ENCODE data around the gene ABCA13. TPM values are rescaled to one million over a fixed set of nuclear protein-coding genes. Genes with fewer than 3 reads are reported as not detected.
"Not testable (repeated sequence)": the region's sequence is repeated elsewhere in the genome, so short reads cannot be mapped to it uniquely, and the experiment has no call there.

Gene ABCA13
- total RNA-seq, 1 donor from 2014 or later = 0.44 TPM

DNA sequence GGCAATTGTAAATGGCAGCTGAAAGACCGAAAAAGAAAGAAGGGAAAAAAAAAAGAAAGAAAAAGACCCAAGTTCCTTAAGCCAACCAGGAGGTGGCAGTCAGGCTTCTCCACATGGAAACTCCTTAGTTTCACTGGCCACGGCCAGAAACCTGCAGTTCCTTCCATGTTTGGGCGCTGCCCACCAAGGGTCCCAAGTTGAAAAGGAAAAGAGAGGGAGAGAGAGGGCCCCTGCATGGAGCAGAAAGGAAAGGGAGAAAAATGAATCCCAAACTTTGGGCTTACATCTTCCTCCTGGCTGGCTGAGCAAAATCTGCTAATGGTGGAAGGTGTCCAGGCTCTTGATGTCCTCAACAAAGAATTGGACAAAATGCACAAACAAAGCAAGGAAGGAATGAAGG lies 31.8 kb upstream of the ABCA13 start:
- DNase-seq (ENCODE audit: low spot score) = no peak
- peaks cover 3% of the 10 kb centered on the region for H3K27me3 Mint-ChIP-seq (ENCODE audit: unreplicated experiment)
- H3K4me3 Mint-ChIP-seq (ENCODE audit: unreplicated experiment) = no peak overlapping the region
- H3K36me3 Mint-ChIP-seq (ENCODE audit: low read depth, unreplicated experiment) = no peaks in the 10 kb centered on the region
- H3K9me3 Mint-ChIP-seq (ENCODE audit: unreplicated experiment) = peaks cover 6% of the 10 kb centered on the region
- TF ChIP-seq, protein P1, sequence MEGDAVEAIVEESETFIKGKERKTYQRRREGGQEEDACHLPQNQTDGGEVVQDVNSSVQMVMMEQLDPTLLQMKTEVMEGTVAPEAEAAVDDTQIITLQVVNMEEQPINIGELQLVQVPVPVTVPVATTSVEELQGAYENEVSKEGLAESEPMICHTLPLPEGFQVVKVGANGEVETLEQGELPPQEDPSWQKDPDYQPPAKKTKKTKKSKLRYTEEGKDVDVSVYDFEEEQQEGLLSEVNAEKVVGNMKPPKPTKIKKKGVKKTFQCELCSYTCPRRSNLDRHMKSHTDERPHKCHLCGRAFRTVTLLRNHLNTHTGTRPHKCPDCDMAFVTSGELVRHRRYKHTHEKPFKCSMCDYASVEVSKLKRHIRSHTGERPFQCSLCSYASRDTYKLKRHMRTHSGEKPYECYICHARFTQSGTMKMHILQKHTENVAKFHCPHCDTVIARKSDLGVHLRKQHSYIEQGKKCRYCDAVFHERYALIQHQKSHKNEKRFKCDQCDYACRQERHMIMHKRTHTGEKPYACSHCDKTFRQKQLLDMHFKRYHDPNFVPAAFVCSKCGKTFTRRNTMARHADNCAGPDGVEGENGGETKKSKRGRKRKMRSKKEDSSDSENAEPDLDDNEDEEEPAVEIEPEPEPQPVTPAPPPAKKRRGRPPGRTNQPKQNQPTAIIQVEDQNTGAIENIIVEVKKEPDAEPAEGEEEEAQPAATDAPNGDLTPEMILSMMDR (IDR thresholded peaks at IDR 0.05; ENCODE audit: unreplicated experiment) = no peak
- no peak overlapping the region for H3K27ac Mint-ChIP-seq (ENCODE audit: unreplicated experiment)
- no peaks in the 10 kb centered on the region for H3K4me1 Mint-ChIP-seq (ENCODE audit: unreplicated experiment)

DNA sequence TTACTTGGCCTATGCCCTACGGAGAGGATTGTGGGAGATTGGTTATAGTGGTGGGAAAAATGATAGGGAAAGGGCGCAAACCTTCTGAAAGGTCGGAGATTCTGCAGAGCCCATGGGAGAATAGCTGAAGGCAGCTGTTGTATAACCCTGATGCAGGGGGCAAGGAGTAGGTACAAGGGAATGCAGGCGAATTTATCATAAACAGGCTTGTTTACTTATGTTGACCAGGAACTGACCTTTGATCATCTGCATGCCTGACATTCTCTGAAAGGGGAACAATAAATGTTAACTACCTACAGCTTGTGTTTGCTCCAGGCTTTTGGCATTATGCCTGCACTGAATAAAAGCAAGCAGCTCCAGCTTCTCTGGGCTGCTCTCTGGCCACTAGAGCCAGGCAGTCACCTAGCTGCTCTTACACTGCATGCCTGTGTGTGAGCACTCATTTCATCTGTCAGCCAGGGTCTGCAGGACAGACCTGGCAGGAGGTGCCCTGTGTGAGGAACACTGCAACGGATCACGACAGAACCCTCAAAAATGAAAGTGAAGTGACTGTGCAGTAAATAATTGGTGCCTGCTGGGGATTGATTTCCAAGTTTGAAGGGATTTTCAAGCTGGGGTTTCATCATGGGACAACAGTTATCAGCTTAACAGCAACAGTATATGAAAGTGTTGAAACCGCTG lies 31.1 kb upstream of the ABCA13 start:
- Mint-ChIP-seq H3K36me3 (ENCODE audit: low read depth, unreplicated experiment) (no peaks in the 10 kb centered on the region), H3K4me1 (ENCODE audit: unreplicated experiment) (peaks cover 2% of the 10 kb centered on the region), H3K4me3 (ENCODE audit: unreplicated experiment) (no peak overlapping the region), H3K27me3 (ENCODE audit: unreplicated experiment) (peaks cover 3% of the 10 kb centered on the region), H3K27ac (ENCODE audit: unreplicated experiment) (no peak overlapping the region), H3K9me3 (ENCODE audit: unreplicated experiment) (peaks cover 6% of the 10 kb centered on the region)
- DNase-seq (ENCODE audit: low spot score) = no peak
- TF ChIP-seq, protein P1 (IDR thresholded peaks at IDR 0.05; ENCODE audit: unreplicated experiment) = no peak

DNA sequence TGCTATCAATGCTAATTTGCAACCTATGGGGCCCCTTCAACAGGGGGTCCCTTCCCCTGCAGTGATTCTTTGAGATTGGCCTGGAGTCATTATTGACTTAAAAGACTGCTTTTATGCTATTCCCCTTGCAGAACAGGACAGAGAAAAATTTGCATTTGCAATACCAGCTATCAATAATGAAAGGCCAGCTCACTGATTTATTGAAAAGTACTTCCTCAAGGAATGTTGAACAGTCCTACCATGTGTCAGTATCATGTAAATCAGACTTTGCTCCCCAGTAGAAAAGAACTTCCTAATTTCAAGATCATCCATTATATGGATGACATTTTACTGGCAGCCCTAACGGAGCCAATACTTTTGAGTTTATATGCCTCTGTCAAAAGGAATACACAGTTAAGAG lies 29.7 kb upstream of the ABCA13 start:
- H3K27ac Mint-ChIP-seq (ENCODE audit: unreplicated experiment) = no peak overlapping the region

DNA sequence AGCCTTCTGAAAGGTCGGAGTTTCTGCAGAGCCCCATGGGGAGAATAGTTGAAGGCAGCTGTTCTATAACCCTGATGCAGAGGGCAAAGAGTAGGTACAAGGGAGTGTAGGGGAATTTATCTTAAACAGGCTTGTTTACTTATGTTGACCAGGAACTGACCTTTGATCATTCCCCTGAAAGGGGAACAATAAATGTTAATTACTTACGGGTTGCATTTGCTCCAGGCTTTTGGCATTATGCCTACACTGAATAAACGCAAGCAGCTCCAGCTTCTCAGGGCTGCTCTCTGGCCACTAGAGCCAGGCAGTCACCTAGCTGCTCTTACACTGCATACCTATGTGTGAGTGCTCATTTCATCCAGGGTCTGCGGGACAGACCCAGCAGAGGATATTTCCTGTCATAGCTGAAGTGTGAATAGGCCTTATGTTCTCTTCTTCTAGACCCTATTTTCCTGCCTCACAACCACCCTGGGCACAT lies 26.9 kb upstream of the ABCA13 start:
- Mint-ChIP-seq H3K36me3 (ENCODE audit: low read depth, unreplicated experiment) (no peaks in the 10 kb centered on the region), H3K27ac (ENCODE audit: unreplicated experiment) (no peak overlapping the region), H3K4me3 (ENCODE audit: unreplicated experiment) (no peak overlapping the region), H3K9me3 (ENCODE audit: unreplicated experiment) (peaks cover 6% of the 10 kb centered on the region), H3K27me3 (ENCODE audit: unreplicated experiment) (peaks cover 5% of the 10 kb centered on the region), H3K4me1 (ENCODE audit: unreplicated experiment) (peaks cover 17% of the 10 kb centered on the region)
- TF ChIP-seq, protein P1 (IDR thresholded peaks at IDR 0.05; ENCODE audit: unreplicated experiment) = no peak
- DNase-seq (ENCODE audit: low spot score) = no peak

More for the DNA sequence above, 29.7 kb upstream of the ABCA13 start:
- H3K4me3 Mint-ChIP-seq (ENCODE audit: unreplicated experiment) = no peak overlapping the region
- DNase-seq (ENCODE audit: low spot score) = no peak
- peaks cover 6% of the 10 kb centered on the region for H3K9me3 Mint-ChIP-seq (ENCODE audit: unreplicated experiment)
- peaks cover 3% of the 10 kb centered on the region for H3K27me3 Mint-ChIP-seq (ENCODE audit: unreplicated experiment)
- TF ChIP-seq, protein P1 (IDR thresholded peaks at IDR 0.05; ENCODE audit: unreplicated experiment) = no peak
- H3K4me1 Mint-ChIP-seq (ENCODE audit: unreplicated experiment) = peaks cover 10% of the 10 kb centered on the region
- H3K36me3 Mint-ChIP-seq (ENCODE audit: low read depth, unreplicated experiment) = no peaks in the 10 kb centered on the region

DNA sequence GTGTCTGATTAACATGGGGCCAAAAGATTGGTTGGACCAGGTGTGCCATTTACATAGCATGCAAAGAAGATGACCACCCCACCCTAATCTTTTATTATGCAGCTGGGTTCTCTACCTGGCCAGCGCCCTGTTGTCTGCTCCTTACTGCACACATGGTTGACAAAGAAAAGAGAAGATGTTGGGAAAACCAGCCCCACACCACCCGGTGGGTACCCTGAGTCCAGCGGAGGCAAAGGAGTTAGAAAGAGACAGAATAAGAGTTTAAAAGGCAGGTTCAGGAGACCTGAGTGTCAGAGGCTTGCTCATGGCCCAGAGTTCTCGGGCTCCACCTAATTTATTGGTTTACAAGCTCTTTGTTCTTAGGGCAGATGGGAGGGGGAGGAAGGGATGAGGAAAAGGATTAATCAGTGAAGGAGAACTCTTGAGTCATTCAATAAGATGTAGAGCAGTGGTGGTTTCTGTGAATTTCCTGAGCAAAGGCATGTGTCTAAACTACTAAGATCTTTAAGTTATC lies 24.1 kb upstream of the ABCA13 start:
- TF ChIP-seq, protein P1 (IDR thresholded peaks at IDR 0.05; ENCODE audit: unreplicated experiment) = no peak
- H3K9me3 Mint-ChIP-seq (ENCODE audit: unreplicated experiment) = peaks cover 6% of the 10 kb centered on the region
- no peak overlapping the region for H3K4me3 Mint-ChIP-seq (ENCODE audit: unreplicated experiment)
- no peaks in the 10 kb centered on the region for H3K36me3 Mint-ChIP-seq (ENCODE audit: low read depth, unreplicated experiment)
- H3K27ac Mint-ChIP-seq (ENCODE audit: unreplicated experiment) = no peak overlapping the region
- H3K4me1 Mint-ChIP-seq (ENCODE audit: unreplicated experiment) = peaks cover 17% of the 10 kb centered on the region
- DNase-seq (ENCODE audit: low spot score) = no peak
- H3K27me3 Mint-ChIP-seq (ENCODE audit: unreplicated experiment) = peaks cover 1% of the 10 kb centered on the region

DNA sequence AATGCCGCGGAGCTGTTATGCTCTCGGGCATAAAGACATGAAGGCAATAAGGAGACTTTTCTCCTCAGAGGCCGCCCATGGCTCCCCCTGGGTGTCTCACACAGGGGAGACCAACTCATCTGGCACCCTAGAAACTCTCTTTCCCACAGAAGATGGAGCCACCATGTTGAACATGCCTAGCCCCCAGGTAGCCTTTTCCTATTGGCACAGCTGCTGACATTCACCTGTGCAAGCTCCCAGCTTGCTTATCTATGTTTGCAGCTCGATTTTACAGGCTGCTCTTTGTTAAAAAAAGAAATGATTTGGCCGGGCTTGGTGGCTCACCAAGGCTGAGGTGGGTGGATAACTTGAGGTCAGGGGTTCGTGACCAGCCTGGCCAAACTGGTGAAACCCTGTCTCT lies 23.6 kb upstream of the ABCA13 start:
- not testable (repeated sequence) for H3K36me3 Mint-ChIP-seq (ENCODE audit: low read depth, unreplicated experiment); H3K9me3 Mint-ChIP-seq (ENCODE audit: unreplicated experiment)
- H3K4me1 Mint-ChIP-seq (ENCODE audit: unreplicated experiment) = peaks cover 17% of the 10 kb centered on the region

More for the DNA sequence above, 23.6 kb upstream of the ABCA13 start:
- H3K4me3 Mint-ChIP-seq (ENCODE audit: unreplicated experiment); H3K27ac Mint-ChIP-seq (ENCODE audit: unreplicated experiment); DNase-seq (ENCODE audit: low spot score); H3K27me3 Mint-ChIP-seq (ENCODE audit: unreplicated experiment): not testable (repeated sequence)

All from endothelial cell (in vitro differentiated cells).